Fibroblast of skin of abdomen (primary cell): ENCODE measurements around the gene COL9A3. TPM values are rescaled to one million over a fixed set of nuclear protein-coding genes. Genes with fewer than 3 reads are reported as not detected.

Experiments
- DNase-seq: peaks from one replicate; pipeline ENCODE4 v3.0.0-alpha.2; 2013
- polyA plus RNA-seq, 2 experiments: library from polyadenylated mRNA; unstranded; fragments of 120-200 nt; gene quantifications; one replicate each; pipeline ENCODE4 v1.2.1, GENCODE V29; 2013; ENCODE audit not compliant: insufficient read length in 2 of 2

Gene COL9A3
- polyA plus RNA-seq (2013, experiment 1 of 2; ENCODE audit: insufficient read length) = 0.99 TPM
- polyA plus RNA-seq (2013, experiment 2 of 2; ENCODE audit: insufficient read length) = 0.68 TPM

- no peak for DNase-seq
These were observed at the start of gene COL9A3 for GRCh38 chr20:62816884-62817873. Gene COL9A3, plus strand, starts transcription at chr20:62817050. Its CDS starts 15 bp downstream, at chr20:62817065.

- DNase-seq = no peak
These were observed 48.7 kb upstream of the COL9A3 start for GRCh38 chr20:62768234-62768546.

- peak; percentile 57 for DNase-seq
These were observed 48.1 kb upstream of the COL9A3 start for GRCh38 chr20:62768551-62769287.

- DNase-seq = no peak
These were observed 47.3 kb upstream of the COL9A3 start for GRCh38 chr20:62769346-62770071.

- DNase-seq = no peak
These were observed 46.5 kb upstream of the COL9A3 start for GRCh38 chr20:62770111-62770910.

- no peak for DNase-seq
These were observed 45.9 kb upstream of the COL9A3 start for GRCh38 chr20:62770916-62771315.

GRCh38 chr20:62771396-62772102, 45.3 kb upstream of the COL9A3 start:
- no peak for DNase-seq

GRCh38 chr20:62772103-62772611, 44.7 kb upstream of the COL9A3 start:
- no peak for DNase-seq

- DNase-seq = no peak
These were observed 44.2 kb upstream of the COL9A3 start for GRCh38 chr20:62772619-62772989.

- no peak for DNase-seq
These were observed 43.6 kb upstream of the COL9A3 start for GRCh38 chr20:62772990-62773844.

GRCh38 chr20:62773845-62774714, 42.8 kb upstream of the COL9A3 start:
- no peak for DNase-seq

- DNase-seq = no peak
These were observed 42.1 kb upstream of the COL9A3 start for GRCh38 chr20:62774762-62775161.

GRCh38 chr20:62775206-62775605, 41.6 kb upstream of the COL9A3 start:
- no peak for DNase-seq

GRCh38 chr20:62776035-62776691, 40.7 kb upstream of the COL9A3 start:
- DNase-seq = no peak

GRCh38 chr20:62776692-62777527, 39.9 kb upstream of the COL9A3 start:
- no peak for DNase-seq

GRCh38 chr20:62777528-62777830, 39.4 kb upstream of the COL9A3 start:
- DNase-seq = no peak

- no peak for DNase-seq
These were observed 38.8 kb upstream of the COL9A3 start for GRCh38 chr20:62778058-62778457.
